ENCODE measurements around the gene NLRP1. TPM values are rescaled to one million over a fixed set of nuclear protein-coding genes. Genes with fewer than 3 reads are reported as not detected.

NLRP1 gene
- total and polyA plus RNA-seq, 2 of the 13 experiments (the other 11 are each of a cell fraction or from before 2014, with no cell fraction given): 3.4 to 3.7 TPM

- POLR2A ChIA-PET: no interaction called here
- H3K9me3 ChIP-seq (ENCODE audit: low read length): no peaks in the 10 kb centered on the region
- H3K4me1 ChIP-seq (ENCODE audit: insufficient read depth, low read length): no peaks in the 10 kb centered on the region
- intact Hi-C loops (cut with micrococcal nuclease; ENCODE audit: unreplicated experiment): no loop called here
- no peak for TF ChIP-seq KDM3A (CRISPR knock-in tag; IDR thresholded peaks at IDR 0.05; ENCODE audit: low read depth)
- TF ChIP-seq, protein P1, sequence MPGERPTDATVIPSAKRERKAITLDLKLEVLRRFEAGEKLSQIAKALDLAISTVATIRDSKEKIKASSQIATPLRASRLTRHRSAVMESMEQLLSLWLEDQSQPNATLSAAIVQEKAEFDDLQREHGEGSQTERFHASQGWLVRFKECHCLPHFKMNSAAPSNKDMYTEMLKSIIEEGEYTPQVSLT (CRISPR knock-in tag; IDR thresholded peaks at IDR 0.05; ENCODE audit: borderline replicate concordance, low read depth): no peak
- no peak for TF ChIP-seq PITX1 (CRISPR knock-in tag; IDR thresholded peaks at IDR 0.05)
- no peak for TF ChIP-seq RARG (CRISPR knock-in tag; IDR thresholded peaks at IDR 0.05; ENCODE audit: low read depth)
- TF ChIP-seq, protein P2, sequence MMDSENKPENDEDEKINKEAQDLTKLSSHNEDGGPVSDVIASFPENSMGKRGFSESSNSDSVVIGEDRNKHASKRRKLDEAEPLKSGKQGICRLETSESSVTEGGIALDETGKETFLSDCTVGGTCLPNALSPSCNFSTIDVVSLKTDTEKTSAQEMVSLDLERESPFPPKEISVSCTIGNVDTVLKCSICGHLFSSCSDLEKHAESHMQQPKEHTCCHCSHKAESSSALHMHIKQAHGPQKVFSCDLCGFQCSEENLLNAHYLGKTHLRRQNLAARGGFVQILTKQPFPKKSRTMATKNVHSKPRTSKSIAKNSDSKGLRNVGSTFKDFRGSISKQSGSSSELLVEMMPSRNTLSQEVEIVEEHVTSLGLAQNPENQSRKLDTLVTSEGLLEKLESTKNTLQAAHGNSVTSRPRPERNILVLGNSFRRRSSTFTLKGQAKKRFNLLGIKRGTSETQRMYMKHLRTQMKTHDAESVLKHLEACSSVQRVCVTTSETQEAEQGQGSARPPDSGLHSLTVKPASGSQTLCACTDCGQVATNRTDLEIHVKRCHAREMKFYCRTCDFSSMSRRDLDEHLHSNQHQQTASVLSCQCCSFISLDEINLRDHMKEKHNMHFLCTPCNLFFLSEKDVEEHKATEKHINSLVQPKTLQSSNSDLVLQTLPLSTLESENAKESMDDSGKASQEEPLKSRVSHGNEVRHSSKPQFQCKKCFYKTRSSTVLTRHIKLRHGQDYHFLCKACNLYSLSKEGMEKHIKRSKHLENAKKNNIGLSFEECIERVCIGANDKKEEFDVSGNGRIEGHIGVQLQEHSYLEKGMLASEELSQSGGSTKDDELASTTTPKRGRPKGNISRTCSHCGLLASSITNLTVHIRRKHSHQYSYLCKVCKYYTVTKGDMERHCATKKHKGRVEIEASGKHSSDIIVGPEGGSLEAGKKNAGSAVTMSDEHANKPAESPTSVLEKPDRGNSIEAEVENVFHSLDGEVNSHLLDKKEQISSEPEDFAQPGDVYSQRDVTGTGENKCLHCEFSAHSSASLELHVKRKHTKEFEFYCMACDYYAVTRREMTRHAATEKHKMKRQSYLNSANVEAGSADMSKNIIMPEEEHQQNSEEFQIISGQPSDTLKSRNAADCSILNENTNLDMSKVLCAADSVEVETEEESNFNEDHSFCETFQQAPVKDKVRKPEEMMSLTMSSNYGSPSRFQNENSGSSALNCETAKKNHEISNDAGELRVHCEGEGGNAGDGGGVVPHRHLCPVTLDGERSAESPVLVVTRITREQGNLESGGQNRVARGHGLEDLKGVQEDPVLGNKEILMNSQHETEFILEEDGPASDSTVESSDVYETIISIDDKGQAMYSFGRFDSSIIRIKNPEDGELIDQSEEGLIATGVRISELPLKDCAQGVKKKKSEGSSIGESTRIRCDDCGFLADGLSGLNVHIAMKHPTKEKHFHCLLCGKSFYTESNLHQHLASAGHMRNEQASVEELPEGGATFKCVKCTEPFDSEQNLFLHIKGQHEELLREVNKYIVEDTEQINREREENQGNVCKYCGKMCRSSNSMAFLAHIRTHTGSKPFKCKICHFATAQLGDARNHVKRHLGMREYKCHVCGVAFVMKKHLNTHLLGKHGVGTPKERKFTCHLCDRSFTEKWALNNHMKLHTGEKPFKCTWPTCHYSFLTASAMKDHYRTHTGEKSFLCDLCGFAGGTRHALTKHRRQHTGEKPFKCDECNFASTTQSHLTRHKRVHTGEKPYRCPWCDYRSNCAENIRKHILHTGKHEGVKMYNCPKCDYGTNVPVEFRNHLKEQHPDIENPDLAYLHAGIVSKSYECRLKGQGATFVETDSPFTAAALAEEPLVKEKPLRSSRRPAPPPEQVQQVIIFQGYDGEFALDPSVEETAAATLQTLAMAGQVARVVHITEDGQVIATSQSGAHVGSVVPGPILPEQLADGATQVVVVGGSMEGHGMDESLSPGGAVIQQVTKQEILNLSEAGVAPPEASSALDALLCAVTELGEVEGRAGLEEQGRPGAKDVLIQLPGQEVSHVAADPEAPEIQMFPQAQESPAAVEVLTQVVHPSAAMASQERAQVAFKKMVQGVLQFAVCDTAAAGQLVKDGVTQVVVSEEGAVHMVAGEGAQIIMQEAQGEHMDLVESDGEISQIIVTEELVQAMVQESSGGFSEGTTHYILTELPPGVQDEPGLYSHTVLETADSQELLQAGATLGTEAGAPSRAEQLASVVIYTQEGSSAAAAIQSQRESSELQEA (CRISPR knock-in tag; IDR thresholded peaks at IDR 0.05; ENCODE audit: not compliant biosample characterization): no peak
- in situ Hi-C loops (cut with HindIII; ENCODE audit: extremely low pct_ligation_motif_present, low pct_unique_long_range_greater_than_20kb): no loop called here
- no peaks in the 10 kb centered on the region for H3K36me3 ChIP-seq (replicated peaks in 1 of 2; ENCODE audit: control insufficient read depth in 1 of 2, insufficient read depth in 2 of 2, low read length in 2 of 2)
- no peak overlapping the region for H3K27ac ChIP-seq (ENCODE audit: extremely low read length, insufficient read depth, low read length)
- CTCF ChIA-PET (ENCODE audit: low intra/inter-chr PET ratio, low total read pairs): no interaction called here
- H3K79me2 ChIP-seq (ENCODE audit: insufficient read depth, low read length): no peaks in the 10 kb centered on the region
- FAIRE-seq (no peak), DNase-seq (ENCODE audit: low spot score) (no peak), ATAC-seq (no peak)
- H3K4me3 ChIP-seq (replicated peaks in 1 of 3; ENCODE audit: insufficient read depth in 1 of 3, low read depth in 2 of 3, low read length in 3 of 3): no peak overlapping the region
- H3K9ac ChIP-seq (ENCODE audit: insufficient read depth, low read depth, low read length): no peak overlapping the region
- WGBS (ENCODE audit: low lambda C conversion rate): 66% methylated on average over 6 of the region's 14 CpGs
- no TSS peak for BruUV-seq (replicated peaks)
- no peak overlapping the region for H2AFZ ChIP-seq (ENCODE audit: low read length)
- H3K27me3 ChIP-seq (ENCODE audit: control insufficient read depth in 1 of 2, insufficient read depth in 2 of 2, low read length in 2 of 2): peaks cover 4 to 17% of the 10 kb centered on the region in 2 experiments; a peak in 3 of 5 replicates
- H4K20me1 ChIP-seq (ENCODE audit: insufficient read depth, low read length): no peaks in the 10 kb centered on the region
- H3K4me2 ChIP-seq (ENCODE audit: low read depth, low read length): no peak overlapping the region
These were observed 22.4 kb downstream of the NLRP1 start for GRCh38 chr17:5561736-5562571.

All from HepG2 (cell line).